ENCODE results near the gene RRAS2. TPM values are rescaled to one million over a fixed set of nuclear protein-coding genes. Genes with fewer than 3 reads are reported as not detected.

RRAS2 gene
- total RNA-seq, 1 experiment from 2014 or later: 164 TPM

- no peak overlapping the region for H3K4me3 Mint-ChIP-seq
- peaks cover 3% of the 10 kb centered on the region; the same call in 1 of the 2 replicates for H3K9me3 Mint-ChIP-seq
- DNase-seq (ENCODE audit: low spot score) (no peak), ATAC-seq (no peak)
- POLR2A ChIA-PET: no interaction called here
- H3K27me3 Mint-ChIP-seq (ENCODE audit: low read depth): no peaks in the 10 kb centered on the region
- H3K4me1 Mint-ChIP-seq: peaks cover 83% of the 10 kb centered on the region
- H3K27ac Mint-ChIP-seq: peak overlapping the region; percentile 90
- H3K36me3 Mint-ChIP-seq: peaks cover 3% of the 10 kb centered on the region; the same call in 1 of the 2 replicates
- CTCF ChIA-PET: interaction anchor here (1.5 to 3.7 kb wide), 3 partner anchors 11 to 19 kb away, joined by 4 to 19 read pairs (median 11); no protein-coding TSS in a partner anchor
- TF ChIP-seq GTF2I (CRISPR knock-in tag; conservative IDR thresholded peaks at IDR 0.05): no peak
- TF ChIP-seq JAZF1 (CRISPR knock-in tag; IDR thresholded peaks at IDR 0.05): no peak
- TF ChIP-seq CBFB (CRISPR knock-in tag; IDR thresholded peaks at IDR 0.05; ENCODE audit: low read depth): no peak
- no peak for TF ChIP-seq RELA (CRISPR knock-in tag; IDR thresholded peaks at IDR 0.05; ENCODE audit: borderline replicate concordance)
- TF ChIP-seq ZMAT4 (CRISPR knock-in tag; IDR thresholded peaks at IDR 0.05): no peak
- TF ChIP-seq E2F4 (CRISPR knock-in tag; IDR thresholded peaks at IDR 0.05; ENCODE audit: borderline replicate concordance, low read depth): no peak
- no peak for TF ChIP-seq E2F5 (CRISPR knock-in tag; IDR thresholded peaks at IDR 0.05)
- no peak for TF ChIP-seq EMX1 (CRISPR knock-in tag; IDR thresholded peaks at IDR 0.05)
- no peak for TF ChIP-seq ZNF317 (CRISPR knock-in tag; IDR thresholded peaks at IDR 0.05; ENCODE audit: borderline replicate concordance, low read depth)
- no peak for TF ChIP-seq ZNF425 (CRISPR knock-in tag; conservative IDR thresholded peaks at IDR 0.05)
- no peak for TF ChIP-seq CREM (CRISPR knock-in tag; IDR thresholded peaks at IDR 0.05)
- no peak for TF ChIP-seq SMAD4 (CRISPR knock-in tag; IDR thresholded peaks at IDR 0.05)
Measured at GRCh38 chr11:14320020-14320419, 39.0 kb downstream of the RRAS2 start.

- Mint-ChIP-seq H3K4me1 (peaks cover 81% of the 10 kb centered on the region), H3K36me3 (peaks cover 3% of the 10 kb centered on the region; the same call in 1 of the 2 replicates), H3K27ac (peak overlapping the region; percentile 77), H3K4me3 (no peak overlapping the region), H3K27me3 (ENCODE audit: low read depth) (no peaks in the 10 kb centered on the region), H3K9me3 (peaks cover 3% of the 10 kb centered on the region; the same call in 1 of the 2 replicates)
- no peak for TF ChIP-seq ZNF396 (CRISPR knock-in tag; IDR thresholded peaks at IDR 0.05; ENCODE audit: borderline replicate concordance)
- CTCF ChIA-PET: interaction anchor here (0.5 to 3.7 kb wide), 10 partner anchors 10 to 136 kb away, joined by 3 to 19 read pairs (median 4); no protein-coding TSS in a partner anchor
- POLR2A ChIA-PET: interaction anchor here (0.7 to 1.0 kb wide), 4 partner anchors 15 to 768 kb away, joined by 3 to 5 read pairs (median 4); no protein-coding TSS in a partner anchor
- ATAC-seq: peak; percentile 72
- no peak for DNase-seq (ENCODE audit: low spot score)
Measured at GRCh38 chr11:14318581-14318981, 40.4 kb downstream of the RRAS2 start.

GRCh38 chr11:14317659-14318325, 41.2 kb downstream of the RRAS2 start:
- H3K4me3 Mint-ChIP-seq: no peak overlapping the region
- peaks cover 3% of the 10 kb centered on the region; the same call in 1 of the 2 replicates for H3K9me3 Mint-ChIP-seq
- POLR2A ChIA-PET: interaction anchor here (1.0 kb wide), 1 partner anchor 16 kb away, joined by 3 read pairs; no protein-coding TSS in a partner anchor
- CTCF ChIA-PET: interaction anchor here (0.9 to 3.7 kb wide), 5 partner anchors 9 to 101 kb away, joined by 3 to 19 read pairs (median 9); no protein-coding TSS in a partner anchor
- ATAC-seq (no peak; the same call in 1 of the 2 replicates), DNase-seq (ENCODE audit: low spot score) (no peak)
- peak overlapping the region; percentile 93 for H3K27ac Mint-ChIP-seq
- H3K36me3 Mint-ChIP-seq: peaks cover 3% of the 10 kb centered on the region; the same call in 1 of the 2 replicates
- peaks cover 81% of the 10 kb centered on the region for H3K4me1 Mint-ChIP-seq
- no peaks in the 10 kb centered on the region for H3K27me3 Mint-ChIP-seq (ENCODE audit: low read depth)
- TF ChIP-seq USF1 (CRISPR knock-in tag; IDR thresholded peaks at IDR 0.05) (no peak), ETV6 (CRISPR knock-in tag; IDR thresholded peaks at IDR 0.05) (no peak), ZNF263 (CRISPR knock-in tag; IDR thresholded peaks at IDR 0.05; ENCODE audit: low read depth) (no peak), STAT6 (CRISPR knock-in tag; conservative IDR thresholded peaks at IDR 0.05; ENCODE audit: low read depth) (no peak), MAX (CRISPR knock-in tag; IDR thresholded peaks at IDR 0.05) (no peak), TEAD4 (CRISPR knock-in tag; IDR thresholded peaks at IDR 0.05) (no peak), RELA (CRISPR knock-in tag; IDR thresholded peaks at IDR 0.05; ENCODE audit: borderline replicate concordance) (no peak), ATF1 (CRISPR knock-in tag; IDR thresholded peaks at IDR 0.05) (no peak), E2F5 (CRISPR knock-in tag; IDR thresholded peaks at IDR 0.05) (no peak), RORB (CRISPR knock-in tag; IDR thresholded peaks at IDR 0.05) (no peak)

Measured in WTC11 (cell line).